HUES48 (cell line): ENCODE results near the gene SUPT7L.
A peak's percentile ranks its signal among the peaks of the same experiment; 100 is the strongest.

Experiments used
- H3K27ac ChIP-seq: one replicate; pipeline ENCODE4 v1.7.0; 2013; ENCODE audit warnings: low read depth, low read length, inconsistent platforms
- H3K27me3 ChIP-seq: 2 replicates; pipeline ENCODE4 v1.6.1; 2013; ENCODE audit warnings: mild to moderate bottlenecking, low read length; ENCODE audit not compliant: control insufficient read depth, insufficient read depth
- H3K36me3 ChIP-seq: 2 replicates; pipeline ENCODE4 v1.6.1; 2013; ENCODE audit warnings: low read length; ENCODE audit not compliant: control insufficient read depth, insufficient read depth
- H3K4me1 ChIP-seq: 2 replicates; pipeline ENCODE4 v1.6.1; 2013; ENCODE audit warnings: mild to moderate bottlenecking, low read length; ENCODE audit not compliant: control insufficient read depth, insufficient read depth
- H3K4me3 ChIP-seq: 2 replicates; pipeline ENCODE4 v1.5.1; 2013; ENCODE audit warnings: mild to moderate bottlenecking, low read depth, low read length
- H3K9ac ChIP-seq: 2 replicates; pipeline ENCODE4 v1.6.1; 2013; ENCODE audit warnings: mild to moderate bottlenecking, low read depth, low read length, moderate library complexity
- H3K9me3 ChIP-seq: 2 replicates; pipeline ENCODE4 v1.6.1; 2013; ENCODE audit warnings: low read length; ENCODE audit not compliant: control insufficient read depth, insufficient read depth

The SUPT7L gene, protein sequence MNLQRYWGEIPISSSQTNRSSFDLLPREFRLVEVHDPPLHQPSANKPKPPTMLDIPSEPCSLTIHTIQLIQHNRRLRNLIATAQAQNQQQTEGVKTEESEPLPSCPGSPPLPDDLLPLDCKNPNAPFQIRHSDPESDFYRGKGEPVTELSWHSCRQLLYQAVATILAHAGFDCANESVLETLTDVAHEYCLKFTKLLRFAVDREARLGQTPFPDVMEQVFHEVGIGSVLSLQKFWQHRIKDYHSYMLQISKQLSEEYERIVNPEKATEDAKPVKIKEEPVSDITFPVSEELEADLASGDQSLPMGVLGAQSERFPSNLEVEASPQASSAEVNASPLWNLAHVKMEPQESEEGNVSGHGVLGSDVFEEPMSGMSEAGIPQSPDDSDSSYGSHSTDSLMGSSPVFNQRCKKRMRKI

DNA sequence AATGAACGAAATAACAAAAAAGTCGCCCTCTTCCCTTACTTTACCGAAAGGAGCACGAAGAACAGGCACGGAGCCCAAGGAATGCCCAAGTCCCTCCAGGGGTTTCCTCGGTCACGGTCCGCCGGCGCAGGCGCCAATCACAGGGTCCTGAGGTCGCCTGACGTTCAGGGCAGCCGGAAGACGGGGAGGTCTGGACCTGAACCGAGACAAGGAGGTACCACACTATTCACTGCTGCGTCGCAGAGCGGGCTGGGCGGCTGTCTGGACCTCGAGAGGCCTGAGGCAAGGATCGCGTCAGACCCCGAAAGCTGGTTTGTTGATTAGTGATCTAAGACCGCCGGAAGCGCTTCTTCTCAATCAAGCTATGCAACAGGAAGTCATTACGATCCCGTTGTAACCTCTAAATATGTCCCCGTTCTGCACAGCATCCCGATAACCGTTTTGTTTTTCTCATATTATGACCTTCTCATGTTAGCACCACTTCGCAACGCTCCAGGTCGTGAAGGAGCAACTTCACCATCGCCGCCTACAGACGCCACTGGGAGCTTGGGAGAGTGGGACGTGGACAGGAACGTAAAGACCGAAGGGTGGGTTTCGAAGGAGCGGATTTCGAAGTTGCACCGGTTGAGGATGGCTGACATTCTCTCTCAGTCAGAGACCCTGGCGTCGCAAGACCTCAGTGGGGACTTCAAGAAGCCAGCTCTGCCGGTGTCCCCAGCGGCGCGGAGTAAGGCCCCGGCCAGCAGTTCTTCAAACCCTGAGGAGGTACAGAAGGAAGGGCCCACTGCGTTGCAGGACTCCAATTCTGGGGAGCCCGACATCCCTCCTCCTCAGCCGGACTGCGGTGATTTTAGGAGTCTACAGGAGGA lies at the start of gene SUPT7L, which contains the start of gene SLC4A1AP:
Gene SUPT7L (minus strand): TSS at position 330 of the 869 bp plus-strand sequence. CDS start 1,422 bp downstream, outside the sequence.
Gene SLC4A1AP (plus strand): TSS at position 605 of the 869 bp plus-strand sequence. CDS start 26 bp downstream, at position 631.
- peak within 1 kb of the TSS; percentile 89 for H3K9ac ChIP-seq
- no peaks in the 10 kb centered on the region; the same call in 1 of the 2 replicates for H3K4me1 ChIP-seq
- peaks cover 48% of the 10 kb centered on the region for H3K36me3 ChIP-seq
- peak within 1 kb of the TSS; percentile 83 for H3K27ac ChIP-seq
- peak within 1 kb of the TSS; percentile 96 for H3K4me3 ChIP-seq
- no peaks in the 10 kb centered on the region for H3K9me3 ChIP-seq
- H3K27me3 ChIP-seq = no peaks in the 10 kb centered on the region

DNA sequence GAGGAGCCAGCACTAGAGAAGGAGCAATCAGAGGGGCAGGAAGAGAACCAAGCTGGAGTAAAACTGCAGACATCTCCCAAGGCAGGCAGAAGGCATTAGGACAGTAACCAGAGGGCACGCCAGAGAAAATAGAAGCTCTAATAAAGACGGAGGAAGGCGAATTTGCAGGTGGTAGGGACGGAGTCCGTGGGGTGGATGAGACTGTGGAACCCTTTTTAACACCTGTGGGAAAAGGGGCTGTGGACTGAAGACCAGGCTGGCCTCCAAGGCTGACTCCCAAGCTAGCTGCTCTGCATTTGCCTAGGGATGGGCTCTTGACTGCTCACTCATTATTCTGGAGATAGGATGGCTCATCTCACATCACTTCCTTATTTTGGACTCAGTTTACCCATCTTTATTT lies 49.8 kb upstream of the SUPT7L start:
- H3K4me1 ChIP-seq = peaks cover 14% of the 10 kb centered on the region
- no peak overlapping the region for H3K9ac ChIP-seq
- no peak overlapping the region for H3K27ac ChIP-seq
- H3K4me3 ChIP-seq = no peak overlapping the region
- H3K27me3 ChIP-seq = peaks cover 11% of the 10 kb centered on the region; the same call in 1 of the 2 replicates
- H3K36me3 ChIP-seq = no peaks in the 10 kb centered on the region
- H3K9me3 ChIP-seq = no peaks in the 10 kb centered on the region

DNA sequence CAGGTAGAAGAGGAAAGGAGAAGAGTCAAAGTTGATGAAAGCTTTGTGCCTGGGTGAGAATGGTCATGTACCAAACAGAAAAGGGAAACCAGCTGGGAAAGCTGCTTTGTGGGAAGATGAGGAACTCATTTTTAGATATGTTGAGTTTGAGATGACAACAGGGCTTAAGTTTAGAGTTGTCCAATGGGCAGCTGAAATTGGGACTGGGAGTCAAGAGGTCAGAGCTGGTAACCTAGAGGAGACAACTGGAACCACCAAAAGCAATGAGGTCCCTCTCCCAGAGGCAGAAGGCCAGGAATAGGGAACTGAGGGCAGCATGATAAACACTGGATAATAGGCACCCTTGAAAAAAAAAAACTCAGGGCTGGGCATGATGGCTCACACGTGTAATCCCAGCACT lies 49.1 kb upstream of the SUPT7L start:
- no peak overlapping the region for H3K27ac ChIP-seq

DNA sequence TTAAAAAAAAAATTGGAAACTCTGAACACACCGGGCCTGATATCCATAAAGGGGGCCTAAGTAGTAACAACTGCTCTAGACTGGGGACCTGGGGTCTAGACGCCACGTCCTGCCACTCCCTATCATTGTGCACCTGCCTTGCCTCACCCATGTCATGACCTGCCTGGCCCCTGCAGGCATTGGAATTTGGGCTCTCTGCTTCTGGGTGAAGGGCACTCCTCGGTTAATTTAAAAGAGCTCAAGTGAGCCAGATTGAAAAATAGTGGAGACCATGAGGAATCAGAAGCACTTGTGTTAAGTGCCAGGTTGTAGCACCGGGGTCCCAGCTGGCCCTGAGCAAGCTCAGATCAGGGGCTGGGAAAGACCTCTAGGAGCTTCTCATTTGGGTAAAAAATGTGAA lies 48.4 kb upstream of the SUPT7L start:
- Histone ChIP-seq H3K27ac (no peak overlapping the region), H3K4me1 (peaks cover 11% of the 10 kb centered on the region)

More for the DNA sequence above, 49.1 kb upstream of the SUPT7L start:
- Histone ChIP-seq H3K9me3 (no peaks in the 10 kb centered on the region), H3K4me1 (peaks cover 14% of the 10 kb centered on the region), H3K4me3 (no peak overlapping the region), H3K9ac (no peak overlapping the region), H3K36me3 (no peaks in the 10 kb centered on the region), H3K27me3 (peaks cover 11% of the 10 kb centered on the region; the same call in 1 of the 2 replicates)

DNA sequence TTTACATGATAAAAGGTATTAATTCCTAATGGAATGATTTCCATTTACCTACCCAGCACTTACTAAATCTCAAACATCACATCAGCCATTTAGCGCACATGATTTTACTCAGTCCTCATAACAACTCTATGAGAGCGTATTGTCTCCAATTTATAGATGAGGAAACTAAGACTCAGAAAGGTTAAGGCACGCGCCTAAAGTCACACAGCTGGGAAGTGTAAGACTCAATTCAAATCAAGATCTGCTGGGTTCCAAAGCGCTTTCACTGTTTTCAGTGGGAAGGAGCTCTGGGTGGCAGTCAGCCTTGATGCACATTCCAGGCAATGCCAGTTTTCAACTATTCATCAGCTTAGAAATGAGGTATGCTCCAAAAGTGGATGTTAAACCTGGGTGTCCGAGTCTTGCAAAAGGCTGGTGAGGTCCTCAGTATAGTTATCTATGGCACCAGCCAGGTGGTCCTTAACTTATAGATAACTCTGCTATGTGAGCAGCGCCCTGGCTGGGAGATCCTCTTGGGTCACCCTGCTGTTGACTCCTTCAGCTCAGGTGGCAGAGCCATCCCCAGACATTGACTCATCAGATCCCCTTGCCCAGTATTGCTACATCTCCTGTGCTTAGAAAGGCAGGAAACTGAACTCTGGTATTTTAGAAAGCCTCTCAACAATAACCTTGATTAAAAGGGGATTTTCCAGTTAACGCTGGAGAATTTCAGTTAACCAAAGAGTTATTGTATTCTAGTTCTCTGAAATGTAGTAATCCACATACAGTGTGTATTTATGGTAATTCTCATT lies 47.4 kb upstream of the SUPT7L start:
- Histone ChIP-seq H3K9me3 (no peaks in the 10 kb centered on the region), H3K27me3 (peaks cover 4% of the 10 kb centered on the region; the same call in 1 of the 2 replicates), H3K4me1 (peaks cover 9% of the 10 kb centered on the region), H3K9ac (no peak overlapping the region), H3K36me3 (no peaks in the 10 kb centered on the region), H3K27ac (no peak overlapping the region), H3K4me3 (no peak overlapping the region)

More for the DNA sequence above, 48.4 kb upstream of the SUPT7L start:
- Histone ChIP-seq H3K27me3 (peaks cover 5% of the 10 kb centered on the region; the same call in 1 of the 2 replicates), H3K36me3 (no peaks in the 10 kb centered on the region), H3K4me3 (no peak overlapping the region), H3K9me3 (no peaks in the 10 kb centered on the region), H3K9ac (no peak overlapping the region)

DNA sequence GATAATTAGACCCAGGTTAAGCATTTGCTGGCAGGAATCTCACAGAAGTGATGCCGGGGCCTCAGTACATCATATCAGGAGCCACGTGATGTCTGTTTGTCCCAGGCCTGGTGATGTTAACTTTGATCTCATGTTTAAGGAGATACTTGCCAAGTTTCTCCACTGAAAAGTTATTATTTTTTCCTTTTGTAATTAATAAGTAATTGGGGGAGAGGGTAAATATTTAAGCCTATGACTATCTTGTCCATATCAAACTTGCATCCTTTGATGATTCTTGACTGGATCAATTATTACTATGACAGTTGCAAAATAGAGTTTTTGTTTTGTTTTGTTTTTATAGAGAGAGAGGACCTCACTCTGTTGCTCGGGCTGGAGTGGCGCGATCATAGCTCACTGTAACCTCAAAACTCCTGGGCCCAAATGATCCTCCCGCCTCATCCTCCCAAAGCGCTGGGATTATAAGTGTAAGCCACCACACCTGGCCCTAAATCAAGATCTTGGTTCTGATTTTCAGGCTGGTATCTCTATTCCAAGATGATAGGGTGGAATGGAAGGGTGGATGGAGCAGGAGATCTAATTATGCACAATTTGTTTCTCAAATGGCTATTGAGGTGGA lies 46.7 kb upstream of the SUPT7L start:
- H3K4me3 ChIP-seq = no peak overlapping the region
- peaks cover 4% of the 10 kb centered on the region; the same call in 1 of the 2 replicates for H3K27me3 ChIP-seq
- H3K36me3 ChIP-seq = no peaks in the 10 kb centered on the region
- H3K27ac ChIP-seq = no peak overlapping the region
- H3K9me3 ChIP-seq = no peaks in the 10 kb centered on the region
- peaks cover 9% of the 10 kb centered on the region for H3K4me1 ChIP-seq
- H3K9ac ChIP-seq = no peak overlapping the region

DNA sequence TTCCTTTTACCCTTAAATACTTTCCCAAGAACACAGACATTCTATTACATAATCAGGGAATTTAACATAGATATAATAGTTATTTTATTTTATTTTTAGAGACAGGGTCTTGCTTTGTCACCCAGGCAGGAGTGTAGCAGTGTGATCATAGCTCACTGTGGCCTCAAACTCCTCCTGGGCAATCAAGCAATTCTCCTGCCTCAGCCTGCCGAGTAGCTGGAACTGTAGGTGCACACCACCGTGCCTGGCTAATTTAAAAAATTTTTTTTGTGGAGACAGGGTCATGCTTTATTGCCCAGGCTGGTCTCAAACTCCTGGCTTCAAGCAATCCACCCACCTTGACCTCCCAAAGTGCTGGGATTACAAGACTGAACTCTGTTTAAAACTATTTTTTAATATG lies 45.9 kb upstream of the SUPT7L start:
- no peak overlapping the region for H3K9ac ChIP-seq
- H3K4me3 ChIP-seq = no peak overlapping the region
- H3K27ac ChIP-seq = no peak overlapping the region
- peaks cover 5% of the 10 kb centered on the region for H3K4me1 ChIP-seq
- no peaks in the 10 kb centered on the region for H3K9me3 ChIP-seq
- peaks cover 1% of the 10 kb centered on the region; the same call in 1 of the 2 replicates for H3K27me3 ChIP-seq
- no peaks in the 10 kb centered on the region for H3K36me3 ChIP-seq

DNA sequence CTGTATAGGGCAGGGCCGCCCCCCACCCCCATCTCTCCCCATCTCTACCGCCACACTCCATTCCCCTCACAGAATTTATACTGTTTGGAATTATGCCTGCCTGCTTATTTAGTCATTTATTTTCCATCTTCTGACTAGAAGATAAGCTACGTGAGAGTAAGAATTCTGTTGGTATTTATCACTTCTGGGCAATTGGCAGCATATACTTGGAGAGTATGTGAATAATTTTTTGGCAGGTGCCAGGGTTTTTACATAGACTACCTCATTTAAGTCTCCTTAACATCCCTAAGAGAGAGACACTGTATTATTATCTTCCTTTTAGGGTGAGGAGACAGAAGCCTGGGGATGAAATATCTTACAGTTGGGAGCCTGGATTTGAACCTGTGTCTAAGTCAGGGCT lies 45.3 kb upstream of the SUPT7L start:
- H3K4me1 ChIP-seq = 0 out of 2 replicates have a peak, but pooled peaks cover 3% of the 10 kb centered on the region
- H3K27ac ChIP-seq = no peak overlapping the region
- no peak overlapping the region for H3K4me3 ChIP-seq
- H3K9ac ChIP-seq = no peak overlapping the region
- no peaks in the 10 kb centered on the region for H3K36me3 ChIP-seq
- no peaks in the 10 kb centered on the region for H3K27me3 ChIP-seq
- H3K9me3 ChIP-seq = no peaks in the 10 kb centered on the region

DNA sequence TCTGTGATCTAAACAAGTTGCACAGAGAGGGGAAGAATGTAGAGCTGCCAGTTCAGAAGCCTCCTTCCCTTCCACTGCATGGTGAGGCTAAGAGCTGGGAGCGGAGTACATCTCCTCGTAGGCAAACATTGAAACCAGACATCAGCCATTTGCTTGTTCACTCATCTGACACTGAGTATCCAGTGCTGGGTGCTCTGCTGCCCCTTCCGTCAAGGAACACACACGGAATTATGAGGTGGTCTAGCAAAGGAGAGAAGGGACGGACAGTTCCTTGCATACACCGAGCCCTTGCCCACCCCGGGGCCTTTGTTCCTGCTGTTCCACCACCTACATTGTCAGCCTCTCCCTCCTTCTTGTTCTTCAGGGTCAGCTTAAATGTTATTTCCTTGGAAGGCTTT lies 44.8 kb upstream of the SUPT7L start:
- H3K27me3 ChIP-seq = no peaks in the 10 kb centered on the region
- H3K36me3 ChIP-seq = no peaks in the 10 kb centered on the region
- H3K4me1 ChIP-seq = peaks cover 7% of the 10 kb centered on the region; the same call in 1 of the 2 replicates
- no peak overlapping the region for H3K27ac ChIP-seq
- no peaks in the 10 kb centered on the region for H3K9me3 ChIP-seq
- no peak overlapping the region for H3K9ac ChIP-seq
- no peak overlapping the region for H3K4me3 ChIP-seq
